K562 treated with DMSO at 1 percent for 48 hours (cell line): ENCODE measurements around the gene TAAR1. TPM values are rescaled to one million over a fixed set of nuclear protein-coding genes. Genes with fewer than 3 reads are reported as not detected.

ENCODE experiments used
- total RNA-seq: library from RNA; unstranded; fragments of 300-600 nt; gene quantifications from 2 replicates; pipeline ENCODE4 v1.2.3, GENCODE V29; 2022; ENCODE audit warnings: low replicate concordance; ENCODE audit errors: extremely low read depth

Gene TAAR1, protein sequence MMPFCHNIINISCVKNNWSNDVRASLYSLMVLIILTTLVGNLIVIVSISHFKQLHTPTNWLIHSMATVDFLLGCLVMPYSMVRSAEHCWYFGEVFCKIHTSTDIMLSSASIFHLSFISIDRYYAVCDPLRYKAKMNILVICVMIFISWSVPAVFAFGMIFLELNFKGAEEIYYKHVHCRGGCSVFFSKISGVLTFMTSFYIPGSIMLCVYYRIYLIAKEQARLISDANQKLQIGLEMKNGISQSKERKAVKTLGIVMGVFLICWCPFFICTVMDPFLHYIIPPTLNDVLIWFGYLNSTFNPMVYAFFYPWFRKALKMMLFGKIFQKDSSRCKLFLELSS
- total RNA-seq, result not detected in 2 replicates

DNA sequence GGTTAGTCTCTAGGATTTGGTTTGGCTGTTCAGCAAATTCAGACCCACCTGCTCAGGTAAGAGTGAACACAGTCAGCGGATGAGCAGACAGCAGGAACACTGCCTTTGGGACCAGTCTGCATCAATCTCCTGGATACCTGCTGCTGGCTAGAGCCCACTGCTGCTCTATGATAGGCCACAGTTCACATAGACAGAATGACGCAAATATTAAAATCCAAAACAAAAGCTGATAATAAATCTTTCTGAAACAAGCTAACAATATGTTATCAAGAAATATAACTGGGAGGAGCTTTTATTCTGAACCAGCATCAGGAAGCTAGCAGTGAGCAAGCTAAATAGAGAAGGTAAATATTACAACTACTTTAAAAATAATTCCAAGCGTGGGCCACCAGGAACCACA is at the start of gene TAAR1:
Gene TAAR1 (minus strand): TSS at position 101 of the 400 bp plus-strand sequence. CDS start 13,179 bp downstream, outside the sequence.

DNA sequence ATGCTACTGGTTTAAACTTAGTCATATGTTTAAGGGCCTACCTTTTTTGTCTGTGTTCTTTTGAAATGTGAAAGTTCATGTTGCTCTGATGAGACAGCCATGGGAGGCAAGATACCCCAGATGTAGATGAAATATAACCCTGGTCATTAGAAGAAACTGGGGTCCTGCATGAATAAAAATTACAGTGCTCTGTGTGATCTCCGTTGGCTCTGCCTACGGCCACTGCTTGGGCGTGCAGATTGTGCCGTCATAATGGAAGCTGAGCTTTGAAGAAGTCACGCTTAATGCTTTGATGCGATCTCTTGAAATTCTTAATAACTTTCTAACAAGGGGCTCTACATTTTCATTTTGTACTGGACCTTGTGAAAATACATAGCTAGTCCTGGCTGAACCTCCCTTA is 34.8 kb downstream of the TAAR1 start, which contains the start of gene TAAR2:
Gene TAAR2 (minus strand): TSS at position 101 of the 400 bp plus-strand sequence. CDS start 0 bp downstream, at position 101.

Other genes with a start within 250 kb of the TAAR1 start
- not detected in 2 replicates for gene STX7, start 146.1 kb downstream of the TAAR1 start, total RNA-seq
- not detected in 2 replicates for gene TAAR9, start 120.9 kb downstream of the TAAR1 start, total RNA-seq
- gene TAAR8, start 106.5 kb downstream of the TAAR1 start, total RNA-seq, result not detected in 2 replicates
- not detected in 2 replicates for gene TAAR6, start 88.9 kb downstream of the TAAR1 start, total RNA-seq
- not detected in 2 replicates for gene TAAR5, start 69.4 kb downstream of the TAAR1 start, total RNA-seq
- gene TAAR2, start 34.9 kb downstream of the TAAR1 start, total RNA-seq, result not detected in 2 replicates
- not detected in 2 replicates for gene VNN1, start 54.9 kb upstream of the TAAR1 start, total RNA-seq
- gene VNN2, start 98.7 kb upstream of the TAAR1 start, total RNA-seq, result not detected in 2 replicates
- not detected in 2 replicates for gene SLC18B1, start 139.5 kb upstream of the TAAR1 start, total RNA-seq
- gene RPS12, start 155.4 kb upstream of the TAAR1 start, total RNA-seq, result 2,716 and 4,038 TPM in 2 replicates